Measurements from ENCODE around the gene CDH13.

CDH13 gene

DNA sequence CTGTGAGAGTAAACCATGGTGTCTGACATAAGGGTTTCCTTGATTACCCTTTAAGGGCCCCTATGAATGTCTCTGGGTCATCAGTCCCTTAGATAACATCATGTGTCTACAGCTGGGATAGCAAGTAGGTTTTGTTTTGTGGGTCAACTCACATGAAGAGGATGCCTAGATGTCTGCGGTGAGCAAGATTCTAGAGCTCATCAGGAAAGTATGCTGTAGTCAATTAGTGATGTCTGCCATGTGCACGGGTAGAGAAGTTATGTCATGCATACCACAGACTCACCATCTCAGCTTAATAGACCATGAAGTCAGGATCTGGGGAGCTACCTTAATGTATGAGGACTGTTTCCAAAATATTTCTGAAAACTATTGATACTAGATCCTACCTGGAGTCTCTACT lies 57.5 kb downstream of the CDH13 start:
- Histone ChIP-seq H3K27ac (no peak overlapping the region), H3K36me3 (no peaks in the 10 kb centered on the region), H3K4me3 (ENCODE audit: low read depth, low read length) (no peak overlapping the region), H3K27me3 (ENCODE audit: insufficient read depth, low read depth, severe bottlenecking) (no peaks in the 10 kb centered on the region), H3K9me3 (ENCODE audit: severe bottlenecking) (no peaks in the 10 kb centered on the region)
- TF ChIP-seq CTCF (IDR thresholded peaks at IDR 0.05; ENCODE audit: low read depth, low read length) = no peak
- no peak for DNase-seq

- H3K27me3 ChIP-seq (ENCODE audit: insufficient read depth, low read depth, severe bottlenecking) = no peaks in the 10 kb centered on the region
- H3K36me3 ChIP-seq = no peaks in the 10 kb centered on the region
- no peak for TF ChIP-seq CTCF (IDR thresholded peaks at IDR 0.05; ENCODE audit: low read depth, low read length)
- no peaks in the 10 kb centered on the region for H3K9me3 ChIP-seq (ENCODE audit: severe bottlenecking)
- H3K27ac ChIP-seq = no peak overlapping the region
- DNase-seq = no peak
- H3K4me3 ChIP-seq (ENCODE audit: low read depth, low read length) = no peak overlapping the region
These were observed 58.8 kb downstream of the CDH13 start for GRCh38 chr16:82685526-82685925.

GRCh38 chr16:82694239-82694874 lies 67.6 kb downstream of the CDH13 start:
- no peak for DNase-seq
- Histone ChIP-seq H3K27ac (no peak overlapping the region), H3K27me3 (ENCODE audit: insufficient read depth, low read depth, severe bottlenecking) (no peaks in the 10 kb centered on the region), H3K4me3 (ENCODE audit: low read depth, low read length) (no peak overlapping the region), H3K36me3 (no peaks in the 10 kb centered on the region), H3K9me3 (ENCODE audit: severe bottlenecking) (no peaks in the 10 kb centered on the region)
- no peak for TF ChIP-seq CTCF (IDR thresholded peaks at IDR 0.05; ENCODE audit: low read depth, low read length)

GRCh38 chr16:82695806-82696205 lies 69.0 kb downstream of the CDH13 start:
- H3K9me3 ChIP-seq (ENCODE audit: severe bottlenecking) = no peaks in the 10 kb centered on the region
- no peak for TF ChIP-seq CTCF (IDR thresholded peaks at IDR 0.05; ENCODE audit: low read depth, low read length)
- no peak overlapping the region for H3K4me3 ChIP-seq (ENCODE audit: low read depth, low read length)
- no peaks in the 10 kb centered on the region for H3K27me3 ChIP-seq (ENCODE audit: insufficient read depth, low read depth, severe bottlenecking)
- no peaks in the 10 kb centered on the region for H3K36me3 ChIP-seq
- DNase-seq = no peak
- no peak overlapping the region for H3K27ac ChIP-seq

DNA sequence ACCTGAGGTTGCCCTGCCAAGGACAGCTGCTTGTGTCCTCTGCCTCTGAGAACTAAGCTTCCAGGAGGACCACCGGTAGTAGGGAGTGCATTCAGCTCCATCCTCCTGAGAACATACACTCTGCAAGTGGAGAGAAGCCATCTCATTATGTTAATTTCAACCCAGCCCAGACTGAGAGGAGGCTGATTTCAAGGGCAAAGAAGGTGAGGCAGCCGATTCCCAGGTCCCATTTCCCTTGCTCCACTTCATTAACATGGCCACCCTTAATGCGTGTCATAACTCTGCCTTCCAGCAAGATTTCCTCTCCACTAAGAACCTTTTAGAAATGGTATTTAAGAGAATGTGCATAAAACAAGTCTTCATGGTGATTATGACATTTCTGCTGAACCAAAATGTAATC lies 72.5 kb downstream of the CDH13 start:
- Histone ChIP-seq H3K27me3 (ENCODE audit: insufficient read depth, low read depth, severe bottlenecking) (no peaks in the 10 kb centered on the region), H3K9me3 (ENCODE audit: severe bottlenecking) (no peaks in the 10 kb centered on the region), H3K36me3 (no peaks in the 10 kb centered on the region), H3K4me3 (ENCODE audit: low read depth, low read length) (no peak overlapping the region), H3K27ac (no peak overlapping the region)
- DNase-seq = no peak
- no peak for TF ChIP-seq CTCF (IDR thresholded peaks at IDR 0.05; ENCODE audit: low read depth, low read length)
